ENCODE data around the gene ETS2.

GRCh38 chr21:38787016-38787415 is 18.7 kb upstream of the ETS2 start:
- TF ChIP-seq, protein P1, sequence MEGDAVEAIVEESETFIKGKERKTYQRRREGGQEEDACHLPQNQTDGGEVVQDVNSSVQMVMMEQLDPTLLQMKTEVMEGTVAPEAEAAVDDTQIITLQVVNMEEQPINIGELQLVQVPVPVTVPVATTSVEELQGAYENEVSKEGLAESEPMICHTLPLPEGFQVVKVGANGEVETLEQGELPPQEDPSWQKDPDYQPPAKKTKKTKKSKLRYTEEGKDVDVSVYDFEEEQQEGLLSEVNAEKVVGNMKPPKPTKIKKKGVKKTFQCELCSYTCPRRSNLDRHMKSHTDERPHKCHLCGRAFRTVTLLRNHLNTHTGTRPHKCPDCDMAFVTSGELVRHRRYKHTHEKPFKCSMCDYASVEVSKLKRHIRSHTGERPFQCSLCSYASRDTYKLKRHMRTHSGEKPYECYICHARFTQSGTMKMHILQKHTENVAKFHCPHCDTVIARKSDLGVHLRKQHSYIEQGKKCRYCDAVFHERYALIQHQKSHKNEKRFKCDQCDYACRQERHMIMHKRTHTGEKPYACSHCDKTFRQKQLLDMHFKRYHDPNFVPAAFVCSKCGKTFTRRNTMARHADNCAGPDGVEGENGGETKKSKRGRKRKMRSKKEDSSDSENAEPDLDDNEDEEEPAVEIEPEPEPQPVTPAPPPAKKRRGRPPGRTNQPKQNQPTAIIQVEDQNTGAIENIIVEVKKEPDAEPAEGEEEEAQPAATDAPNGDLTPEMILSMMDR (conservative IDR thresholded peaks at IDR 0.05 in 1 of 2, IDR thresholded peaks at IDR 0.05 in 1 of 2; ENCODE audit: extremely low read depth in 1 of 2, insufficient read depth in 1 of 2, low read depth in 1 of 2, low read length in 2 of 2), result no peak
- no peak for TF ChIP-seq EZH2 (IDR thresholded peaks at IDR 0.05; ENCODE audit: borderline replicate concordance, low read length)

Data from mammary epithelial cell (primary cell).